GM18507 (cell line): ENCODE results near the gene SMIM36.
"Not testable (repeated sequence)": the region's sequence is repeated elsewhere in the genome, so short reads cannot be mapped to it uniquely, and the experiment has no call there.

ENCODE experiments used
- DNase-seq: peaks from one replicate; pipeline ENCODE4 v3.0.0; 2011; ENCODE audit warnings: low read depth; ENCODE audit not compliant: insufficient read length; ENCODE audit errors: extremely low spot score
- FAIRE-seq: peaks from 2 replicates; lab custom pipeline; 2011; peaks lifted over from hg19 to GRCh38; lab: Jason Lieb, UNC

The SMIM36 gene

DNA sequence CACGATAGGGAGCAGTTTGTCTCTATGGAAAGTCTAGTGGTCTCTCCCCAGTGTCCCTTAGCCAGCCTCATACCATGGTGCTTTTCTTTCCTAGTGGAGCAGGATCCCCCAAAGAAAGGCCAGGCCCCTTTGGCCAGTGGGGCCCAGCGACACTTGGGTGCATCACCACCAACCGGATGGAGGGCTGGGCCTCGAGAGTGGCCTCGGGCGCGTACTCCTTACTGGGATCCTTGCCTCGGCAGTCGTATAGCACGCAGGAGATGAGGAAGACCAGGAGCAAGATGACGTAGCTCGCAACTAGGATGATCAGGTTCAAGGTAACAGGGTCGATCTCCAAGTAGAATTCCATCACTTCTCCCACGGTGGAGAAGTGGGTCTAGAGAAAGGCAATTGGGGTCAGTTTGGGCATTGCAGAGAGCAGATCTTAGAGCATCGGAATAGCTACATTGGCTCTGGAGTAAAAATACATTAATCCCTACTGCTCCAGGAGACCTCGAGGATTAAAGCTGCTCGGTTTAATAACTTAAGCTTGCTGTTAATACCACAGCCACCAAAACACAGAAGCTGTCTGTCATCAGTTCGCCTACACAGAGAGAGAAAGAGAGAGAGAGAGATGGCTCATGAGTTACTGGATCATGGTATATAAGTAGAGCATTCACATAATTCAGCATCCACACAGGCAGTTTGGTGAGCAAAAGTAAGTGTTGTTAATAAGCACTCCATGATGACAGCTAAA is at the start of gene SMIM36:
SMIM36 (minus strand) TSS at position 467 of the 736 bp plus-strand sequence.
- FAIRE-seq (no peak), DNase-seq (no peak)

DNA sequence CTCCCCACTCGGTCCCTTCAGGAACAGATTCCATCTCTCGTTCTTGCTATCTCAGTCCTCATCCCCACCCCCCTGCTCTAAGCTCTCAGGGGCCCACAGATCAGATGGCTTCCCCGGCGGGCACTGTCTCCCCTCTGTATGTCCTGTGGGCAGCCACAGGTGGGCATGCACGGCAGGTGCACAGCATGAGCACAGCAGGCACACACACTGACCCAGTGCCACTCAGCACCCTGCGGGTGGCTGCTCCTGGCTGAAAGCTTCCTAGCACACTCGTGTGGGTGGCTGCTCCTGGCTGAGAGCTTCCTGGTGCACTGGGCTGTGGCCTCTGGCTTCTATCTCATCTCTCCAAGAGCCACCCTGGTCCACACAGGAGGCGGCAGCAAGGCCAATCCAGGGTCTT is 44.5 kb upstream of the SMIM36 start:
- no peak for DNase-seq

DNA sequence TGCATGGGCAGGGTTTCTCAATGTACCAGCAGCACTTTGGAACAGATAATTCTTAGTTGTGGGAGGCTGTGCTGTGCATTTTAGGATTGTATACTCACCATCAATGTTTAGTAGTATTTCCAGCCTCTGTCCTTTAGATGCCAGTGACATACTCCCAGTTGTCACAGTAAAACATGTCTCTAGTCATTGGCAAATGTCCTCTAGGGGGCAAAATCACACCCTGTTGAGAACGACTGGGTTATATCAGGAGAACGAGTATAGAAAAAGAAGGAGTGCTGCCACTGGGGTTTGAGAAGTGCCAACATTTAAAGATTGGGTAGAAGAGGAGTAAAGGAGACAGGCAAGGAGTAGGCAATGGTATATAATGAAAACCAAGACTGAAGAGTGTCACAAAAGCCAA is 37.9 kb upstream of the SMIM36 start:
- DNase-seq (no peak), FAIRE-seq (peak; percentile 38)

More for the DNA sequence above, 44.5 kb upstream of the SMIM36 start:
- FAIRE-seq: no peak

DNA sequence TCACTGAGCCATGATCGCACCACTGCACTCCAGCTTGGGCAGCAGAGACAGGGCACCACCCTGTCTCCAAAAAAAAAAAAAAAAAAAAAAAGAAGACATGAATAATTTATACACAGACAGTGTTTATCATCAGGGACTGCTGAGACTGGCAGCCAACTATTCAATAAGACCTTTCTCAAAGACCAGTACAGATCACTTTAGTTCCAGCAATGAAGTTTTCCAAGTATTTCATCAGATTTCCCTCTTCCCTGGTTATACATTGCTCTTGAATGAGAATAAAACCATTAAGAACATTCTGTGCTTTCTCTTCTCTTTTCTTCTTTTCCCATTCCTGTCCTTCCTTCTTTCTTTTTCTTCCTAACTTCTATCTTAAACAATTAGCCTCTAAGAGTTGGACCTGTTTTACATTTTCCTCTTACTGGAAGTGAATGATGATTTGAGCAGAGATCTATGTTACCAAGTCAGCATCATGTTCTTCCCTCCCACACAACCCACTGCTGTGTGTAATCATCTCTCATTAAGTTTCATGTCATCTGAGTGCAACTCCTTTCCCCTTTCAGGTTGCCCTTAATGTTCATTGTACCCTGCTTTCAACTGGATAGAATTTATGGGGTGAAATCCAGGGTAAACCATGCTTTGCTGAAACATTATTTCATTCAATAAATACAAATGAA is 35.9 kb upstream of the SMIM36 start:
- no peak for FAIRE-seq
- DNase-seq: no peak

- DNase-seq: no peak
Observed at GRCh38 chr17:55546481-55546880, 35.2 kb upstream of the SMIM36 start.

DNA sequence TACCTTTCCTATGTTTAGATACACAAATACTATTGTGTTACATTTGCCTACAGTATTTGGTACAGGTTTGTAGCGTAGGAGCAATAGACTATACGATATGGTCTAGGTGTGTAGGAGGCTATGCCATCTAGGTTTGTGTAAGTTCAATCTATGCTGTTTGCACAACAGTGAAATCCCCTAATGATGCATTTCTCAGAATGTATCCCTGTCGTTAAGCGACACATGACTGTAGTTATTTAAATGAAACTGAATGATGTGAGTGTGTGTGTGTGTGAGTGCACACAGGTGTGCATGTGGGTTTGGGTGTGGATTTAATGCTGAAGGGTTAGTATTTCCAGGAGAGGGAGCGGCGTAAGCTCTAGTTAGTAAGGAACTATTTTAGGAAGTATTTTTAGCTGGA is 34.6 kb upstream of the SMIM36 start:
- no peak for FAIRE-seq
- no peak for DNase-seq

More at GRCh38 chr17:55546481-55546880, 35.2 kb upstream of the SMIM36 start:
- no peak for FAIRE-seq

DNA sequence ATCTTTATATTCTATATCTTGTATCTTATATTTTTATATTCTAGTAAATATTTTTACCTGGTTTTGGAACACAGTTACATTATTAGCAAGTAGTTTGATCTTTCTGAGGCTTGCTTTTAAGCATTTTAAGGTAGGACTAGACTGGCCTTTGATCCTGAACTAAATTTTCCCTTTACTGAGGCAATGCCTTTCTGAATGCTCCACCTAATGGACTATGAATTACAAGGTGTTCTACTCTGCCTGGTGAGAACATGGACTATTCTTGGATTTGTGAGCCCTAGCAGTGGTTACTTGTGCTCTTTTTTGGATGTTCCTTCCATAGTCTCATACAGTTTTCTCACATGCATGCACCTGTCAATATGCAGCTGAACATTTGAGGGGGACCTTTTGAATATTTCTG is 32.5 kb upstream of the SMIM36 start:
- DNase-seq (no peak), FAIRE-seq (no peak)

GRCh38 chr17:55540414-55541091 is 29.3 kb upstream of the SMIM36 start:
- no peak for DNase-seq
- FAIRE-seq: no peak

GRCh38 chr17:55536205-55536604 is 25.0 kb upstream of the SMIM36 start:
- no peak for DNase-seq
- no peak for FAIRE-seq

- DNase-seq: no peak
- FAIRE-seq: no peak
Observed at GRCh38 chr17:55533608-55534007, 22.4 kb upstream of the SMIM36 start.

DNA sequence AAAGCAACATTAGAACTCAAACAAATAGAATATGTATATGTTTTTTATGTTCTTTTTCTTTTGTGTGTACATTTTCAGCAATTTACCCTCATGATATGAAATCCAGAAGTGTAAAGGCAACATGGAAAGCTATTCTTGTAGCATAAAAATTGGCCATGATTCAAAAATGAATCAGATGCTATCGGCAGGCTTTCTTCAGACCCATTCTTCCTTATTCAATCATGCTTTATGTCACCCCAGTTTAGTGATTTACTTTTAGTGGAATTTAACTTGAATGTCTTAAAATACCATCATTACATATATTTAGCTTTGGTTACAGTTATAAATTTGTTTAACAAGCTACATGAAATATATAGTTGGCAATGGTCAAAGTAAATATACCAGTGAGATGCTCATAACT is 21.4 kb upstream of the SMIM36 start:
- FAIRE-seq (no peak), DNase-seq (no peak)

DNA sequence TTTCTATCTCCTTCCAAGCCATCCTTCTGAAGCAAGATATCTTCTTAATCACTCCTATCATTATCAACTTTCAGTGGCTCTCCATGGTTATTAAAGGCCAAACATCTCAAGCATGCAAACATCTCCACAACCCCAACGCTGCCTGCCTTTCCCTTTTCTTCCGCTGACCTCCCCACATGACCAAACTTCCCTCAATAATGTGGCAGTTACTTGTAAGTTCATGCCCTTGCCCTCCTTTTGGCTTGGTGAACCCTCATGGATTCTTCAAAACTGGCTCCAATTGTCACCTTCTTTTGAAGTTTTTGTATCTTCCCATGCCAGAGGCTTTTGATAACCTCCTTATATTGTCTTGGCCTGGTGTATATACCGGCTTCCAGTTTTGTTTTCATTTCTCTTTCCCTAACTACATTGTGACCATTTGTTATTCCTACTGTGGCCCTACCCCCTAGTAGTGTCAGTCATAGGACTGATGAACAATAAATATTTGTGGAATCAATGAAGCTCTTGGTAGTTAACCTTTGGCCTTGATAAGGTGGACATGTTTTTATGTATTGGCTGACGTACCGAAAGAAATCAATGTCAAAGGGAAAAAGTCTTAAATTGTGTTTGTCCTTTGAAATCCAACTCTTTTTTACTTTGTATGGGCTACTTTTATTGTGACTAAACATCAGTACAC is 19.9 kb upstream of the SMIM36 start:
- no peak for DNase-seq

GRCh38 chr17:55530064-55530463 is 18.8 kb upstream of the SMIM36 start:
- no peak for DNase-seq
- no peak for FAIRE-seq

More for the DNA sequence above, 19.9 kb upstream of the SMIM36 start:
- FAIRE-seq: no peak

DNA sequence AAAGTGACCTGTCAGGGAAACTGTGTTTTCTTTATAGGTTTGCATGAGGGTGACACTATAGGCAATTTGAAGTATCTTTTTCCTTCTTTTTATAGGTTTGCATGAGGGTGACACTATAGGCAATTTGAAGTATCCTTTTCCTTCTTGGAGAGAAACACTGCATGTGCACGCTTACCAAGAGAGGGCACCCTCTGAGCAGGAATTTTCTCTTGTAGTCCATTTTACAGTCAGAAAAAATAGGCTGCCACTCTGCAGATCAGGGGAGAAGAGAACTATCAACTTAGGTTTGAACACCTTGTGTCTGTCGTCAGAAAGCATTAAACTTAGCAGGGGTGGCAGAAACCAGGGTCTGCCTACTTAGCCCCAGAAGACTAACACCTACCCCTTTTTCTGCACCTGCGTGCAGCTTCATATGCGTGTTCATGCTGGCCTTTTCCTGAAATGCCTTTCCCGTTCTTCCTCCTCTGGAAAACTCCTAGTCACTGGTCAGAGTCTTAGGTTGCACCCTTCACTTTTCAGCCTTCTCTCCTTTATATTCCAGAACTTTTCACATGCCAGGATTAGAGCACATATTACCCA is 16.4 kb upstream of the SMIM36 start:
- no peak for DNase-seq

GRCh38 chr17:55524440-55525220 is 13.4 kb upstream of the SMIM36 start:
- FAIRE-seq (no peak), DNase-seq (no peak)

More for the DNA sequence above, 16.4 kb upstream of the SMIM36 start:
- FAIRE-seq: peak; percentile 52

DNA sequence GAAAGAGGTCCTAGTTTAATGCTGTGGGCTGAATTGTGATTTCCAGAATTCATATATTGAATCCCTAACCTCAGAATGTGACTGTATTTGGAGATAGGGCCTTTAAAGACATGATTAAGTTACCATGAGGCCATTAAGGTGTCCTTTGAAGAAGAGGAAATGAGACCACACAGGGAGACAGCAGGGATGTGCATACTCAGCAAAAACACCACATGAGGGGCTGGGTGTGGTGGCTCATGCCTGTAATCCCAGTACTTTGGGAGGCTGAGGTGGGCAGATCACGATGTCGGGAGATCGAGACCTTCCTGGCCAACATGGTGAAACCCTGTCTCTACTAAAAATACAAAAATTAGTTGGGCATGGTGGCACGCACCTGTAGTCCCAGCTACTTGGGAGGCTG is 11.8 kb upstream of the SMIM36 start:
- not testable (repeated sequence) for FAIRE-seq, DNase-seq

DNA sequence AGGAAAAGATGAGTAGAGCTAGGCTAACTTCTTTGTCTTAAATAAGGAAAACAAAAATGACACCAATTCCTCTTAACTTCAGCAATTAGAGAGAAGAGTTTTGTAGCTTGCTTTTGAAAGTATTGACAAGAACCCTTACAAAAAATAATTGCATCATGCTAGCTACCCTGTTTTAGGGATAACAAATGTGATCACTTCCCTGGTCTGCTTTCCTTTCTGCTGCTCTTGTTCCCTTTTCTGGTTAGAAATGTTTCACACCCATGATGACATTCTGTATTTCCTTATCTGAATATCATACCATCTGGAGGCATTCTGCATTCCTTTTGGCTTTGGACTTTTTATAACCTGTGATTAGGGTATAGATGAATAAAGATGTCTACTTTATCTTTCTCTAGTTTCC is 9.9 kb upstream of the SMIM36 start:
- FAIRE-seq (no peak), DNase-seq (no peak)

- no peak for FAIRE-seq
Observed at GRCh38 chr17:55520402-55520801, 9.2 kb upstream of the SMIM36 start.

DNA sequence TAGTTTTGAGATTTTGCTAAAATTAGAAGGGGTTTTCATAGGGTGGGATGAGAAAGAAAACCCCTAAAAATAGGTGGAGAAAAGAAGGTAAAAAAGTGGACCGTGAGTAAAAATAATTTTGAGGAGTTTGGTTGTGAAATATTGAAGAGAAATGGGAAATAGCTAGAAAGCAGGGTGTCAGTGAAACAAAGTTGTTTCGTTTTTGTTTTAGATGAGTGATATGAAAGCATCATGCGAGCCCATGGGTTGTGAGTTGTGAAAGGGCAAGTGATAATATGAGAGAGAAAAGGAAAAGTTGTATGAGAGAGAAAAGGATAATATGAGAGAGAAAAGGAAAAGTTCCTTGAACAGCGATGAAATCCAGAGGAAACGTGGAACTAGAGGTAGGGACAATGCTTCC is 7.3 kb upstream of the SMIM36 start:
- FAIRE-seq (no peak), DNase-seq (no peak)

More at GRCh38 chr17:55520402-55520801, 9.2 kb upstream of the SMIM36 start:
- no peak for DNase-seq
